HS-27A (cell line): ENCODE measurements around the gene CHST13.
"Not testable (repeated sequence)": the region's sequence is repeated elsewhere in the genome, so short reads cannot be mapped to it uniquely, and the experiment has no call there.

Experiments
- DNase-seq: peaks from one replicate; pipeline ENCODE4 v3.0.0-alpha.2; 2012; ENCODE audit warnings: low read depth, missing footprints

CHST13 gene

GRCh38 chr3:126525853-126526667 is 2.1 kb downstream of the CHST13 start:
- DNase-seq: no peak

- no peak for DNase-seq
Observed at GRCh38 chr3:126526668-126527005, 2.7 kb downstream of the CHST13 start.

- DNase-seq: no peak
Observed at GRCh38 chr3:126527006-126527405, 3.1 kb downstream of the CHST13 start.

GRCh38 chr3:126527455-126528211 is 3.7 kb downstream of the CHST13 start:
- DNase-seq: no peak

- no peak for DNase-seq
Observed at GRCh38 chr3:126528419-126528799, 4.5 kb downstream of the CHST13 start.

- DNase-seq: no peak
Observed at GRCh38 chr3:126528800-126529541, 5.0 kb downstream of the CHST13 start.

- no peak for DNase-seq
Observed at GRCh38 chr3:126529585-126530170, 5.7 kb downstream of the CHST13 start.

- no peak for DNase-seq
Observed at GRCh38 chr3:126530171-126531050, 6.5 kb downstream of the CHST13 start.

GRCh38 chr3:126531051-126531330 is 7.0 kb downstream of the CHST13 start:
- no peak for DNase-seq

GRCh38 chr3:126533506-126533905 is 9.6 kb downstream of the CHST13 start:
- no peak for DNase-seq

- DNase-seq: not testable (repeated sequence)
Observed at GRCh38 chr3:126534716-126535115, 10.8 kb downstream of the CHST13 start.

- no peak for DNase-seq
Observed at GRCh38 chr3:126535636-126536035, 11.7 kb downstream of the CHST13 start.

- DNase-seq: no peak
Observed at GRCh38 chr3:126536126-126536525, 12.2 kb downstream of the CHST13 start.

- no peak for DNase-seq
Observed at GRCh38 chr3:126537116-126537729, 13.3 kb downstream of the CHST13 start.

- no peak for DNase-seq
Observed at GRCh38 chr3:126537730-126538281, 13.9 kb downstream of the CHST13 start.

GRCh38 chr3:126538316-126538715 is 14.4 kb downstream of the CHST13 start:
- DNase-seq: no peak

- no peak for DNase-seq
Observed at GRCh38 chr3:126538966-126539365, 15.0 kb downstream of the CHST13 start.

- no peak for DNase-seq
Observed at GRCh38 chr3:126539558-126540250, 15.7 kb downstream of the CHST13 start.

- peak; percentile 91 for DNase-seq
Observed at GRCh38 chr3:126540342-126540849, 16.4 kb downstream of the CHST13 start.
